Measurements from ENCODE around the gene FBXO8.

FBXO8 gene

GRCh38 chr4:174218127-174218790 lies 65.2 kb downstream of the FBXO8 start:
- no peak for TF ChIP-seq CTCF (IDR thresholded peaks at IDR 0.05; ENCODE audit: low read length, missing control alignments)
- H3K4me3 ChIP-seq (replicated peaks; ENCODE audit: low read depth, low read length): peak overlapping the region; percentile 48
- peak; percentile 30 for DNase-seq (ENCODE audit: low read depth)

DNA sequence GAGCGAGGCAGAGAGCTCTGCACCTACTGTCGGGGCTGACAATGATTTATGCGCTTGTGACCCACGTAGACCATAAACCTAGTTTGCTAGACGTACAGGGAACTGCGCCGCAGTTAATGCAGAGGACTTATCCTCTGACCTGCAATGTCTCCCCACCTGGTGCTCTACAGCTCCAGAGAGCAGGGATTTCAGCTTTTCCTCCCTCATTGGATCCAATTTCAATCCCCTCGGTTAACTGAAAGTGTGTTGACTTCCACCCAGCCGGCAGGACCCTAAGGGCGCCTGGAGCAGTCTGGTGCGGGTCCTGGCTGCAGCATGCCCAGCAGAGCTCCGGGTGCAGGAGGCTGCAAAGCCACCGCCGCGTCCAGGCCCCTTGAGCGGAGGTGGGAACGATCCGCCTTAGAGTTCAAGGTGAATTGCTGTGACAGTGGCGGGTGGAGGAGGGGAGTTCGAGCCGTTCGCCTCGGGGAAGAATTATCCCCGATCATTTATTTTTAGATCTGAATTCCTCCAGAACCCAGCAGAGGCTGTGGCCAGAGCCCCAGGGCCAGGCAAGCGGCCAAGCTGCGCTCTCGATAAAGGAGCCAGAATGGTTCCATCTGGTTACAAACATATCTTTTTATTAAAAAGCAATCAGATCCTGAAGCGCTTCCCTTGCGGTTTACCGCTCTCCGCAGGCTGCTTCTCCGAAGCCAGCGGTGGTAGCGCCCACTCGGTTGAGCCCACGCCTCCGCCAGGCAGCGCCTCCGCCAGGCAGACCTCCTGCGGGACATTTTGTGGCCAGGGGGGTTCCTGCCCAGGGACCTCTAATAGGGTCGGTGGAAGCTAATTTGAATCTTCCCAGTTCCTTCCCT lies 66.0 kb downstream of the FBXO8 start:
- TF ChIP-seq CTCF (IDR thresholded peaks at IDR 0.05; ENCODE audit: low read length, missing control alignments): no peak
- peak; percentile 60 for DNase-seq (ENCODE audit: low read depth)
- H3K4me3 ChIP-seq (replicated peaks; ENCODE audit: low read depth, low read length): peak overlapping the region; percentile 48

GRCh38 chr4:174216799-174217272 lies 66.6 kb downstream of the FBXO8 start:
- peak overlapping the region; percentile 48 for H3K4me3 ChIP-seq (replicated peaks; ENCODE audit: low read depth, low read length)
- no peak for TF ChIP-seq CTCF (IDR thresholded peaks at IDR 0.05; ENCODE audit: low read length, missing control alignments)
- no peak for DNase-seq (ENCODE audit: low read depth)

DNA sequence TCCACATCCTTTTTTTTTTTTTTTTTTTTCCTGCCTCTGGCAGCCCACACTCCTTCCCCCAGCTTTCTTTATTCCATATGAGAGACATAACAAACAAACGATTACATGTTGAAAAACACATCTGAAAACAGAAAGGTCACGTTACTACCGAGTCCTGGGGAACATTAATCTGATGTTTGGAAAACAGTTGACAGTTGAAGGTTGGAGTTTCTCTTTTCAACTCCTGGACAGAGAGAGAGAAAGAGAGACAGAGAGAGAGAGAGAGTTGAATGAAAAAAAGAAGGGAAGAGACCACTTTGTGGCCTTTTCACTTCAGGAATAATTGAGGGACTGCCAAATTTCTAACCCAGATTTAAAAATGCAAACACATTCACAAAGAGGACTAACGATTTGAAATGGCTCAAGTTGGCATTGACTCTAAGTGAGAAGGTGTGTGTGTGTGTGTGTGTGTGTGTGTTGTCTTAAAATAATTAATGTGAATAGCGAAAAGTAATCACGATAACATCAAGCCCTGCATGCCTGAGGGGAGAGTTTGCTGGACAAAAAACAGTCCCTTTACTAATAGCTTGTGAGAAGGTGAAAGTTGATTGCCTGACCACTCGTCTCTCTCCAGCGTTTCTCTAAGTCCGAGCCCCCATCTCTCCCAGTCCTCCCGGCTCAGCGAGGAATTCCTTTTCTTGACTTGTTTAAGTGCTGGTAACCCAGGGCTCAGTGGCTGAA lies 67.3 kb downstream of the FBXO8 start:
- no peak for TF ChIP-seq CTCF (IDR thresholded peaks at IDR 0.05; ENCODE audit: low read length, missing control alignments)
- no peak for DNase-seq (ENCODE audit: low read depth)
- no peak overlapping the region for H3K4me3 ChIP-seq (replicated peaks; ENCODE audit: low read depth, low read length)

GRCh38 chr4:174215057-174215456 lies 68.4 kb downstream of the FBXO8 start:
- no peak for TF ChIP-seq CTCF (IDR thresholded peaks at IDR 0.05; ENCODE audit: low read length, missing control alignments)
- no peak overlapping the region for H3K4me3 ChIP-seq (replicated peaks; ENCODE audit: low read depth, low read length)
- DNase-seq (ENCODE audit: low read depth): no peak

GRCh38 chr4:174214101-174214878 lies 69.2 kb downstream of the FBXO8 start:
- H3K4me3 ChIP-seq (replicated peaks; ENCODE audit: low read depth, low read length): peak overlapping the region; percentile 37
- no peak for TF ChIP-seq CTCF (IDR thresholded peaks at IDR 0.05; ENCODE audit: low read length, missing control alignments)
- DNase-seq (ENCODE audit: low read depth): no peak
